ENCODE measurements around the gene SLC25A3.
A peak's percentile ranks its signal among the peaks of the same experiment; 100 is the strongest.

SLC25A3 gene

DNA sequence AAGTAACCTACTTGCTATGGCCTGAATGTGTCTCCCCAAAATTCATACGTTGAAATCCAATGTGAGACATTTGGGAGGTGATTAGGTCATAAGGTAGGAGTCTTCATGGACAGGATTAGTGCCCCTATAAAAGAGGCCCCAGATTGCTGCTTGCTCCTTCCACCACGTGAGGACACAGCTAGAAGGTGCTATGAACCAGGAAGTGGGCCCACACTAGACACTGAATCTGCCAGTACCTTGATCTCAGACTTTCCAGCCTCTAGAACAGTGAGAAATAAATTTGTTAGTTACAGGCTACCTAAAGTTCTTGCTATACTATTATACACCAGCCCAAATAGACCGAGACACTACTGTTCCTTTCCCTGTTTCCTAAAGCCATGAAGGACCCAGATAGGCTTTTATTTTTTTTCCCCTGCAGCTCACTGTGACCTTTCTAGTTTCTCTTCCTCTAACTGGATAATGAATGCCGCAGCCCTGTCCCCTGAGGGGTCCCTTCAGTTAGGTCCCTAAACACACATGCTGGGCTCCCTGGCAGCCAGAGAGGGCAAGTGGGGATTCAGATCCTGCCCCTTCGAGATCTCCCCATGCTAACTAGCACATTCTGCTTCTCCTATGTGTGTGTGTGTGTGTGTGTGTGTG lies 19.3 kb downstream of the SLC25A3 start:
- TF ChIP-seq EZH2 (IDR thresholded peaks at IDR 0.05; ENCODE audit: borderline replicate concordance, low read length): no peak
- TF ChIP-seq, protein P1, sequence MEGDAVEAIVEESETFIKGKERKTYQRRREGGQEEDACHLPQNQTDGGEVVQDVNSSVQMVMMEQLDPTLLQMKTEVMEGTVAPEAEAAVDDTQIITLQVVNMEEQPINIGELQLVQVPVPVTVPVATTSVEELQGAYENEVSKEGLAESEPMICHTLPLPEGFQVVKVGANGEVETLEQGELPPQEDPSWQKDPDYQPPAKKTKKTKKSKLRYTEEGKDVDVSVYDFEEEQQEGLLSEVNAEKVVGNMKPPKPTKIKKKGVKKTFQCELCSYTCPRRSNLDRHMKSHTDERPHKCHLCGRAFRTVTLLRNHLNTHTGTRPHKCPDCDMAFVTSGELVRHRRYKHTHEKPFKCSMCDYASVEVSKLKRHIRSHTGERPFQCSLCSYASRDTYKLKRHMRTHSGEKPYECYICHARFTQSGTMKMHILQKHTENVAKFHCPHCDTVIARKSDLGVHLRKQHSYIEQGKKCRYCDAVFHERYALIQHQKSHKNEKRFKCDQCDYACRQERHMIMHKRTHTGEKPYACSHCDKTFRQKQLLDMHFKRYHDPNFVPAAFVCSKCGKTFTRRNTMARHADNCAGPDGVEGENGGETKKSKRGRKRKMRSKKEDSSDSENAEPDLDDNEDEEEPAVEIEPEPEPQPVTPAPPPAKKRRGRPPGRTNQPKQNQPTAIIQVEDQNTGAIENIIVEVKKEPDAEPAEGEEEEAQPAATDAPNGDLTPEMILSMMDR (IDR thresholded peaks at IDR 0.05; ENCODE audit: low read length): peak; percentile 6; the same call in 1 of the 2 replicates
- Histone ChIP-seq H3K36me3 (ENCODE audit: insufficient read depth, low read length) (no peaks in the 10 kb centered on the region), H3K79me2 (ENCODE audit: insufficient read depth, low read length) (no peaks in the 10 kb centered on the region), H3K9me3 (ENCODE audit: low read length) (0 out of 2 replicates have a peak, but pooled peaks cover 3% of the 10 kb centered on the region), H3K4me1 (ENCODE audit: insufficient read depth, low read length, severe bottlenecking) (peaks cover 15% of the 10 kb centered on the region), H3K9me2 (ENCODE audit: low read depth, low read length) (no peaks in the 10 kb centered on the region), H3K9ac (ENCODE audit: low read length) (peak overlapping the region; percentile 44; the same call in 1 of the 2 replicates), H2AFZ (ENCODE audit: low read length) (no peak overlapping the region), H3K4me3 (ENCODE audit: low read depth, low read length, poor library complexity, severe bottlenecking) (no peak overlapping the region), H3K27ac (ENCODE audit: low read depth, low read length, poor library complexity, severe bottlenecking) (peak overlapping the region; percentile 72), H4K20me1 (ENCODE audit: insufficient read depth, low read length) (no peaks in the 10 kb centered on the region), H3F3A (ENCODE audit: insufficient read depth, low read length) (no peaks in the 10 kb centered on the region), H3K27me3 (ENCODE audit: insufficient read depth, low read length) (no peaks in the 10 kb centered on the region), H3K4me2 (ENCODE audit: low read length) (peak overlapping the region; percentile 40; the same call in 1 of the 2 replicates)

GRCh38 chr12:98618952-98619351 lies 25.5 kb downstream of the SLC25A3 start:
- Histone ChIP-seq H3K4me1 (ENCODE audit: insufficient read depth, low read length, severe bottlenecking) (no peaks in the 10 kb centered on the region), H3K9me2 (ENCODE audit: low read depth, low read length) (no peaks in the 10 kb centered on the region), H3K36me3 (ENCODE audit: insufficient read depth, low read length) (no peaks in the 10 kb centered on the region), H3F3A (ENCODE audit: insufficient read depth, low read length) (no peaks in the 10 kb centered on the region), H3K9ac (ENCODE audit: low read length) (no peak overlapping the region), H3K4me3 (ENCODE audit: low read depth, low read length, poor library complexity, severe bottlenecking) (no peak overlapping the region), H3K27me3 (ENCODE audit: insufficient read depth, low read length) (no peaks in the 10 kb centered on the region), H3K27ac (ENCODE audit: low read depth, low read length, poor library complexity, severe bottlenecking) (no peak overlapping the region), H3K4me2 (ENCODE audit: low read length) (no peak overlapping the region), H4K20me1 (ENCODE audit: insufficient read depth, low read length) (no peaks in the 10 kb centered on the region), H3K9me3 (ENCODE audit: low read length) (0 out of 2 replicates have a peak, but pooled peaks cover 3% of the 10 kb centered on the region), H3K79me2 (ENCODE audit: insufficient read depth, low read length) (no peaks in the 10 kb centered on the region), H2AFZ (ENCODE audit: low read length) (no peak overlapping the region)
- TF ChIP-seq EZH2 (IDR thresholded peaks at IDR 0.05; ENCODE audit: borderline replicate concordance, low read length): no peak
- TF ChIP-seq, protein P1 (IDR thresholded peaks at IDR 0.05; ENCODE audit: low read length): no peak

DNA sequence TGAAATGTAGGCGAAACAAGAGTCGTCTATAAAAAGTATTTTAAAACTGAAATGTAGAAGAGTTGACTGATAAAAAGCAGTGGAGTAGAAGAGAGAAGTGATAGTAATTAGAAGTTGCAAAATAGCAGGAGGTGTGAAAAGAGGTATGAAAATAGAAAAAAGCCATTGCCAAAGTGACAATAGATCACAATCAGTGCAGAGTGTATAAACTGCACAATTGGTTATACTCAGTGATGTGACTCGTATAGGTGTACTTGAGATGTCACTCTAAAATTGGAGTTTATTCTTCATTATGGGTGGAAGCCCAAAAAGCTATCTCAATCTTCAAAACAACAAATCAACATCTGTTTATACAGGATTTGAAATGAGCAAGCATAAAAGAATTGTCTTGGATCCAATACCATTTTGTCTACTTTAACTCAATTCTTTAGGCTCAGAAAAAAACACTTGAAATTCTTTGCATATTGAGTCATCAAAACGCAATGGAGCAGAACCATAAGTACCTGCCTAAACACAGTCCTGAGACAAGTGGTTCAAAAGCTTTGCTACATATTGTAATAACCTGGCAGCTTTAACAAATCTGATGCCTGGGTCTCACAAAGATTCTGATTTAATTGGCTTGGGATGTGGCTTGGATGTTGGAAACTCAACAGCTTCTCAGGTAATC lies 42.3 kb downstream of the SLC25A3 start:
- H3F3A ChIP-seq (ENCODE audit: insufficient read depth, low read length): no peaks in the 10 kb centered on the region
- peaks cover 6% of the 10 kb centered on the region; the same call in 1 of the 2 replicates for H3K79me2 ChIP-seq (ENCODE audit: insufficient read depth, low read length)
- H3K27ac ChIP-seq (ENCODE audit: low read depth, low read length, poor library complexity, severe bottlenecking): peak overlapping the region; percentile 64
- H3K36me3 ChIP-seq (ENCODE audit: insufficient read depth, low read length): peaks cover 6% of the 10 kb centered on the region; the same call in 1 of the 2 replicates
- peak overlapping the region; percentile 8 for H3K4me3 ChIP-seq (ENCODE audit: low read depth, low read length, poor library complexity, severe bottlenecking)
- no peaks in the 10 kb centered on the region for H3K9me3 ChIP-seq (ENCODE audit: low read length)
- no peak overlapping the region for H2AFZ ChIP-seq (ENCODE audit: low read length)
- no peaks in the 10 kb centered on the region for H3K27me3 ChIP-seq (ENCODE audit: insufficient read depth, low read length)
- H3K4me2 ChIP-seq (ENCODE audit: low read length): peak overlapping the region; percentile 41
- TF ChIP-seq EZH2 (IDR thresholded peaks at IDR 0.05; ENCODE audit: borderline replicate concordance, low read length): no peak
- TF ChIP-seq, protein P1 (IDR thresholded peaks at IDR 0.05; ENCODE audit: low read length): no peak
- H4K20me1 ChIP-seq (ENCODE audit: insufficient read depth, low read length): no peaks in the 10 kb centered on the region
- no peaks in the 10 kb centered on the region for H3K9me2 ChIP-seq (ENCODE audit: low read depth, low read length)
- peaks cover 19% of the 10 kb centered on the region for H3K4me1 ChIP-seq (ENCODE audit: insufficient read depth, low read length, severe bottlenecking)
- H3K9ac ChIP-seq (ENCODE audit: low read length): peak overlapping the region; percentile 41; the same call in 1 of the 2 replicates
